A549 (cell line): ENCODE measurements around the gene CEMIP2. TPM values are rescaled to one million over a fixed set of nuclear protein-coding genes. Genes with fewer than 3 reads are reported as not detected.
A peak's percentile ranks its signal among the peaks of the same experiment; 100 is the strongest.

ENCODE experiments used
- ATAC-seq, 2 experiments: fragments of 200-7000 bp in 1 of 2; fragments of >200 bp in 1 of 2; cut with Nextera tagmentation in 1 of 2; cut with Tn5 transposase in 1 of 2; 3 replicates each; pipeline versions ENCODE4 v1.8.0 to v1.9.1; 2018 to 2020; ENCODE audit warnings: mild to moderate bottlenecking in 1 of 2, moderate library complexity in 1 of 2
- CTCF ChIA-PET: fragments of 300-600 bp; sonication (Branson Sonifier 250); formaldehyde crosslinking; extraction: SDS; loops from one replicate; lab custom pipeline; 2021; ENCODE audit warnings: antibody characterized with exemption, inconsistent platforms; lab: Yijun Ruan, JAX
- POLR2A ChIA-PET: fragments of 350-600 bp; formaldehyde crosslinking; extraction: SDS; loops from one replicate; lab custom pipeline; 2021; ENCODE audit warnings: antibody characterized with exemption, inconsistent platforms; lab: Yijun Ruan, JAX
- DNase-seq, 2 experiments: peaks; one replicate each; pipeline versions ENCODE4 v3.0.0 to v3.0.0-alpha.2; 2011 to 2016; ENCODE audit warnings: low read depth in 1 of 2, low spot score in 1 of 2
- FAIRE-seq: peaks from 2 replicates; lab custom pipeline; 2011; peaks lifted over from hg19 to GRCh38; lab: Jason Lieb, UNC
- H3K27ac ChIP-seq, 2 experiments: fragments of >200 bp; sonication (Bioruptor Twin); formaldehyde crosslinking; 3 replicates each; pipeline ENCODE4 v1.5.1; 2016 to 2017
- H3K4me1 ChIP-seq: fragments of >200 bp; sonication (Bioruptor Twin); formaldehyde crosslinking; 3 replicates; pipeline ENCODE4 v1.6.1; 2016
- H3K4me2 ChIP-seq: fragments of >200 bp; sonication (Bioruptor Twin); formaldehyde crosslinking; 3 replicates; pipeline ENCODE4 v1.6.1; 2016
- H3K4me3 ChIP-seq: fragments of >200 bp; sonication (Bioruptor Twin); formaldehyde crosslinking; 3 replicates; pipeline ENCODE4 v1.5.1; 2016
- H3K9me3 ChIP-seq: fragments of >200 bp; sonication (Bioruptor Twin); formaldehyde crosslinking; 3 replicates; pipeline ENCODE4 v1.6.1; 2016
- CBX8 ChIP-seq: fragments of 200-600 bp; sonication (generic); IDR thresholded peaks from 2 replicates; pipeline ENCODE4 v1.6.1; 2016
- CEBPB ChIP-seq, 2 experiments: fragments of >200 bp in 1 of 2; sonication (Bioruptor Twin) in 1 of 2; formaldehyde crosslinking in 1 of 2; IDR thresholded peaks; 2 replicates each; pipeline ENCODE4 v1.6.1; 2012 to 2016
- EP300 ChIP-seq, 2 experiments: fragments of >200 bp; sonication (Bioruptor Twin); formaldehyde crosslinking; IDR thresholded peaks; 2 replicates in 1 of 2; 3 replicates in 1 of 2; pipeline ENCODE4 v1.6.1; 2016 to 2017
- FOSL2 ChIP-seq, 2 experiments: fragments of 450-650 bp in 1 of 2; fragments of >200 bp in 1 of 2; sonication (Bioruptor Twin) in 1 of 2; formaldehyde crosslinking; IDR thresholded peaks; 2 replicates each; pipeline versions ENCODE4 v1.5.0 to v1.6.1; 2016 to 2020; ENCODE audit warnings: mild to moderate bottlenecking in 1 of 2, moderate library complexity in 1 of 2
- GATA3 ChIP-seq: IDR thresholded peaks from 2 replicates; pipeline ENCODE4 v1.6.1; 2012; ENCODE audit warnings: borderline replicate concordance
- HOXB13 ChIP-seq: fragments of 250-450 bp; sonication (Bioruptor Pico); IDR thresholded peaks from 2 replicates; pipeline ENCODE4 v1.5.0; 2020; ENCODE audit warnings: low read depth, mild to moderate bottlenecking, moderate library complexity
- JUN ChIP-seq, 2 experiments: fragments of >200 bp; sonication (Bioruptor Twin); formaldehyde crosslinking; IDR thresholded peaks; 2 replicates in 1 of 2; 3 replicates in 1 of 2; pipeline ENCODE4 v1.6.1; 2016 to 2017
- JUNB ChIP-seq: fragments of >200 bp; sonication (Bioruptor Twin); formaldehyde crosslinking; IDR thresholded peaks from 2 replicates; pipeline ENCODE4 v1.6.1; 2016
- NPAS2 ChIP-seq: fragments of 250-450 bp; sonication (Bioruptor Pico); IDR thresholded peaks from 2 replicates; pipeline ENCODE4 v1.8.0; 2022; ENCODE audit warnings: mild to moderate bottlenecking, moderate library complexity, borderline replicate concordance
- POLR2AphosphoS2 ChIP-seq: conservative IDR thresholded peaks from 2 replicates; pipeline ENCODE4 v1.6.1; 2012; ENCODE audit warnings: low read length, improper control_type of control experiment, inconsistent platforms
- RAD21 ChIP-seq, 2 experiments: fragments of >200 bp in 1 of 2; sonication (Bioruptor Twin) in 1 of 2; formaldehyde crosslinking in 1 of 2; IDR thresholded peaks in 1 of 2; conservative IDR thresholded peaks in 1 of 2; 2 replicates in 1 of 2; 3 replicates in 1 of 2; pipeline ENCODE4 v1.6.1; 2012 to 2018; ENCODE audit warnings: inconsistent platforms in 1 of 2
- RARB ChIP-seq: fragments of 250-450 bp; sonication (Bioruptor Pico); IDR thresholded peaks from 2 replicates; pipeline ENCODE4 v1.8.0; 2021; ENCODE audit warnings: mild to moderate bottlenecking, moderate library complexity
- RCOR1 ChIP-seq: fragments of 150-350 bp; IDR thresholded peaks from 2 replicates; pipeline ENCODE4 v1.6.1; 2014; ENCODE audit warnings: antibody characterized with exemption, low read length, low read depth
- SMC3 ChIP-seq: fragments of >200 bp; sonication (Bioruptor Twin); formaldehyde crosslinking; IDR thresholded peaks from 3 replicates; pipeline ENCODE4 v1.6.1; 2018; ENCODE audit warnings: inconsistent platforms
- SREBF2 ChIP-seq: fragments of 450-650 bp; IDR thresholded peaks from 2 replicates; pipeline ENCODE4 v1.6.1; 2014; ENCODE audit warnings: mild to moderate bottlenecking, moderate library complexity
- TP53 ChIP-seq: fragments of 250-450 bp; sonication (Bioruptor Pico); IDR thresholded peaks from 2 replicates; pipeline ENCODE4 v1.5.0; 2021; ENCODE audit warnings: mild to moderate bottlenecking, moderate library complexity
- ZC3H11A ChIP-seq: fragments of 450-650 bp; IDR thresholded peaks from 2 replicates; pipeline ENCODE4 v1.6.1; 2014; ENCODE audit warnings: antibody characterized with exemption, mild to moderate bottlenecking
- ZFP36 ChIP-seq: fragments of 450-650 bp; IDR thresholded peaks from 2 replicates; pipeline ENCODE4 v1.6.1; 2014; ENCODE audit warnings: borderline replicate concordance; ENCODE audit not compliant: partially characterized antibody
- WGBS: methylation state at CpG from one replicate; pipeline ENCODE4 v1.1.6; 2017; ENCODE audit errors: missing lambda C conversion rate; 5-methylcytosine and 5-hydroxymethylcytosine counted together
- polyA plus RNA-seq, 4 experiments: library from polyadenylated mRNA; depleted of rRNA in 3 of 4; stranded (reverse); fragments of >200 nt; fragmentation: RNase III in 1 of 4; extraction: RNeasy Plus Mini Kit Qiagen cat#74134 plus additional on column Dnase treatment in 1 of 4; gene quantifications; 2 replicates in 3 of 4; 3 replicates in 1 of 4; pipeline ENCODE4 v1.2.3, GENCODE V29; 2011 to 2017
- TF ChIP-seq, protein P1 (sequence below): fragments of >200 bp; sonication (Bioruptor Twin); formaldehyde crosslinking; IDR thresholded peaks from 2 replicates; pipeline ENCODE4 v1.6.1; 2016
- TF ChIP-seq, protein P2 (sequence below): IDR thresholded peaks from 2 replicates; pipeline ENCODE4 v1.6.1; 2012
- TF ChIP-seq, protein P3 (sequence below): fragments of >200 bp; sonication (Bioruptor Twin); formaldehyde crosslinking; IDR thresholded peaks from 3 replicates; pipeline ENCODE4 v1.6.1; 2016
- TF ChIP-seq, protein P4 (sequence below): IDR thresholded peaks from 2 replicates; pipeline ENCODE4 v1.6.1; 2012
- TF ChIP-seq, protein P5 (sequence below): fragments of >200 bp; sonication (Bioruptor Twin); formaldehyde crosslinking; IDR thresholded peaks from 3 replicates; pipeline ENCODE4 v1.5.1; 2016

CEMIP2 gene
- polyA plus RNA-seq, 2 of the 4 experiments (the other 2 are of a cell fraction): 146 to 161 TPM

DNA sequence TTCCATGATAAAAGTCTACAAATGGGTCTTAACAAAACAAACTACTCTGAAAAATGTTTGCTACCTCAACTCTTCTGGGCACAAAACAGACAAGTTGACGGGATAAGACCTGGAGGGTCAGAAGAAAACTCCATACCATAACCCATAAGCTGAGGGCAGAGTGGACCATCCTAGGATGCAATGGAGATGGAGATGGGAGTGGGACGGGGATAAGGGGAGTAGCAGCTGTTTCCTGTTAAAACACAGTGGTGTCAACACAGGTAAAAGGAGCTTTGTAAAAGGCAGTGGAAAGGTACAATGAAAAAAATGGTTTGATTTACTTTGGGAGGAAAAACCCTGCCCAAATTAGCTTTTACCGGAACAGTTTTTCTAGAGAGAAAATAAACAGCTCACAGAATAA, 41.6 kb downstream of the CEMIP2 start (continued):
- TF ChIP-seq TP53 (CRISPR knock-in tag): no peak

DNA sequence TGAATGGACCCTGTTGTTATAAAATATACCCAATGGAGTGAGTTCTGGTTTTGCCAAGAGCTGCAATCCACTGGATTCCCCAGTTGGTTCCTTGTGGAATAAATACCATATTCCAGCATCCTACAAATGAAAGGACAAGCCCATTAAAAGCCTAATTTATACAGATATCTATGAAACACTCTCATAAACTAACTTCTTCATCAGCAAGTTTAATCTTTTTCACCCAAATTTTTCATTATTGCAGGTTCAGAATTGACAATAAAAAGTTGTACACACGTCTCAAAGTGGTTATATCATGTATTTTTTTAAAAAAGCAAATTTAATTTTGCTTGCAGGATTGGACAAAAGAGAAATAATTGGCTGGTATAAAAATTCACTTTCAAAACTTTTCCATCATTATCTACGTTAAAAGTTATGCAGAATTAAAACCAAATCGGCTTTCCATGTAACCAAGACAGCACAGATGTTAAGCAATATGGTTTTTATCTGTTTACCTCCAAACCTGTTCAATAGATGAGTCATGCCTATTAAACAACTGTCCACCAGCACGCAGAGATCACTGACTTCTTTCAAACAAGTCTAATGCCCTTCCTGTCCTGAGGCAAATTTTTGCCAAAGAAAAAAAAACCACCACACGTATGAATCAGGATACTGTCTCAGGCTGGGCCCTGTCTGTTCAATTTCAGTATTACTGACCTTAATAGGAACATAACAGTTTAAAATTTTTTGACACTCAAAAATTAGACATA, 42.5 kb downstream of the CEMIP2 start:
- 8% methylated on average over 5 of the region's 5 CpGs for WGBS
- peak; percentile 99 for FAIRE-seq
- no peaks in the 10 kb centered on the region for H3K9me3 ChIP-seq
- H3K27ac ChIP-seq: peak overlapping the region; percentile 71 to 81
- peak; percentile 96 to 97 for ATAC-seq
- peak overlapping the region; percentile 63 for H3K4me2 ChIP-seq
- POLR2A ChIA-PET: no interaction called here
- H3K4me1 ChIP-seq: peaks cover 78% of the 10 kb centered on the region
- CTCF ChIA-PET: interaction anchor here (1.8 to 8.4 kb wide), 2 partner anchors 42 to 121 kb away, joined by 6 to 38 read pairs; partner anchors contain the start of gene CEMIP2
- no peak overlapping the region for H3K4me3 ChIP-seq
- TF ChIP-seq RAD21 (conservative IDR thresholded peaks at IDR 0.05 in 1 of 2, IDR thresholded peaks at IDR 0.05 in 1 of 2) (peak; percentile 11 to 50; a peak in 3 of 5 replicates), JUNB (peak; percentile 97), SMC3 (peak; percentile 47; the same call in 2 of the 3 replicates), ZFP36 (no peak), SREBF2 (no peak), FOSL2 (IDR thresholded peaks at IDR 0.05) (peak; percentile 95), FOSL2 (CRISPR knock-in tag; IDR thresholded peaks at IDR 0.05) (peak; percentile 99), JUN (IDR thresholded peaks at IDR 0.05) (peak; percentile 86 to 88; a peak in 3 of 5 replicates), ZC3H11A (no peak), EP300 (IDR thresholded peaks at IDR 0.05) (peak; percentile 87 to 88; a peak in 4 of 5 replicates), GATA3 (peak; percentile 96), HOXB13 (no peak), CBX8 (no peak), POLR2AphosphoS2 (no peak), CEBPB (IDR thresholded peaks at IDR 0.05) (peak; percentile 95 to 99)
- TF ChIP-seq, protein P1, sequence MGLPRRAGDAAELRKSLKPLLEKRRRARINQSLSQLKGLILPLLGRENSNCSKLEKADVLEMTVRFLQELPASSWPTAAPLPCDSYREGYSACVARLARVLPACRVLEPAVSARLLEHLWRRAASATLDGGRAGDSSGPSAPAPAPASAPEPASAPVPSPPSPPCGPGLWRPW: peak; percentile 44; the same call in 1 of the 2 replicates
- TF ChIP-seq, protein P2, sequence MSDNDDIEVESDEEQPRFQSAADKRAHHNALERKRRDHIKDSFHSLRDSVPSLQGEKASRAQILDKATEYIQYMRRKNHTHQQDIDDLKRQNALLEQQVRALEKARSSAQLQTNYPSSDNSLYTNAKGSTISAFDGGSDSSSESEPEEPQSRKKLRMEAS: peak; percentile 80
- TF ChIP-seq, protein P3, sequence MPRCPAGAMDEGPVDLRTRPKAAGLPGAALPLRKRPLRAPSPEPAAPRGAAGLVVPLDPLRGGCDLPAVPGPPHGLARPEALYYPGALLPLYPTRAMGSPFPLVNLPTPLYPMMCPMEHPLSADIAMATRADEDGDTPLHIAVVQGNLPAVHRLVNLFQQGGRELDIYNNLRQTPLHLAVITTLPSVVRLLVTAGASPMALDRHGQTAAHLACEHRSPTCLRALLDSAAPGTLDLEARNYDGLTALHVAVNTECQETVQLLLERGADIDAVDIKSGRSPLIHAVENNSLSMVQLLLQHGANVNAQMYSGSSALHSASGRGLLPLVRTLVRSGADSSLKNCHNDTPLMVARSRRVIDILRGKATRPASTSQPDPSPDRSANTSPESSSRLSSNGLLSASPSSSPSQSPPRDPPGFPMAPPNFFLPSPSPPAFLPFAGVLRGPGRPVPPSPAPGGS: peak; percentile 80; the same call in 1 of the 3 replicates
- TF ChIP-seq, protein P4, sequence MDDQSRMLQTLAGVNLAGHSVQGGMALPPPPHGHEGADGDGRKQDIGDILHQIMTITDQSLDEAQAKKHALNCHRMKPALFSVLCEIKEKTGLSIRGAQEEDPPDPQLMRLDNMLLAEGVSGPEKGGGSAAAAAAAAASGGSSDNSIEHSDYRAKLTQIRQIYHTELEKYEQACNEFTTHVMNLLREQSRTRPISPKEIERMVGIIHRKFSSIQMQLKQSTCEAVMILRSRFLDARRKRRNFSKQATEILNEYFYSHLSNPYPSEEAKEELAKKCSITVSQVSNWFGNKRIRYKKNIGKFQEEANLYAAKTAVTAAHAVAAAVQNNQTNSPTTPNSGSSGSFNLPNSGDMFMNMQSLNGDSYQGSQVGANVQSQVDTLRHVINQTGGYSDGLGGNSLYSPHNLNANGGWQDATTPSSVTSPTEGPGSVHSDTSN: peak; percentile 64; the same call in 1 of the 2 replicates
- DNase-seq: peak; percentile 70 to 93

DNA sequence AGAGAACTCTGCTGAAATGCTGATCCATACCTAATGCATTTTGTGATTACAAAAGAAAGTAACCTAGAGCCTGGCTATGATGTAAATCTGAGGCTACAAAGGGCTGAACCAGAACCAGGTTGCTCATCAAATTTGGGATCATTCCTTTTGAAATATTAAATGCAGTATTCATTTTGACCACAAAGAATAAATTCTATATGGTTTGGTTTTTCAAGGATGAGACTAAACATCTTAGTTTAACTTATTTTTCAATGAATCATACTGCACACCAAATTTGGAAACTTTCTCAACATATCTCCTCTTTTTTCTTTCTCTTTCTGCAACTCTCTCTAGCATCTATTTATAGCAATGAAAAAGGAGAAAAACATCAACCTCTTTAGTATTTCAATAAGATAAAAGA, 46.5 kb downstream of the CEMIP2 start:
- Histone ChIP-seq H3K27ac (peak overlapping the region; percentile 21 to 58; a peak in 2 of 6 replicates), H3K9me3 (no peaks in the 10 kb centered on the region), H3K4me1 (peaks cover 81% of the 10 kb centered on the region), H3K4me3 (no peak overlapping the region), H3K4me2 (no peak overlapping the region)
- no peak for TF ChIP-seq RARB
- TF ChIP-seq, protein P5, sequence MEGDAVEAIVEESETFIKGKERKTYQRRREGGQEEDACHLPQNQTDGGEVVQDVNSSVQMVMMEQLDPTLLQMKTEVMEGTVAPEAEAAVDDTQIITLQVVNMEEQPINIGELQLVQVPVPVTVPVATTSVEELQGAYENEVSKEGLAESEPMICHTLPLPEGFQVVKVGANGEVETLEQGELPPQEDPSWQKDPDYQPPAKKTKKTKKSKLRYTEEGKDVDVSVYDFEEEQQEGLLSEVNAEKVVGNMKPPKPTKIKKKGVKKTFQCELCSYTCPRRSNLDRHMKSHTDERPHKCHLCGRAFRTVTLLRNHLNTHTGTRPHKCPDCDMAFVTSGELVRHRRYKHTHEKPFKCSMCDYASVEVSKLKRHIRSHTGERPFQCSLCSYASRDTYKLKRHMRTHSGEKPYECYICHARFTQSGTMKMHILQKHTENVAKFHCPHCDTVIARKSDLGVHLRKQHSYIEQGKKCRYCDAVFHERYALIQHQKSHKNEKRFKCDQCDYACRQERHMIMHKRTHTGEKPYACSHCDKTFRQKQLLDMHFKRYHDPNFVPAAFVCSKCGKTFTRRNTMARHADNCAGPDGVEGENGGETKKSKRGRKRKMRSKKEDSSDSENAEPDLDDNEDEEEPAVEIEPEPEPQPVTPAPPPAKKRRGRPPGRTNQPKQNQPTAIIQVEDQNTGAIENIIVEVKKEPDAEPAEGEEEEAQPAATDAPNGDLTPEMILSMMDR: no peak
- TF ChIP-seq RCOR1: no peak
- TF ChIP-seq NPAS2 (CRISPR knock-in tag): no peak
- CTCF ChIA-PET: interaction anchor here (1.2 to 8.4 kb wide), 3 partner anchors 8 to 117 kb away, joined by 5 to 38 read pairs (median 7); partner anchors contain the start of gene CEMIP2
- DNase-seq (no peak), FAIRE-seq (no peak), ATAC-seq (no peak)
- POLR2A ChIA-PET: no interaction called here
